NCI-H1417 treated with DMSO at 0.1 percent for 48 hours (cell line): ENCODE results near the gene ZNF280A.
"Not testable (repeated sequence)": the region's sequence is repeated elsewhere in the genome, so short reads cannot be mapped to it uniquely, and the experiment has no call there.

Source experiments
- DNase-seq: peaks from one replicate; lab custom pipeline; 2025; lab: John Stamatoyannopoulos, UW

The ZNF280A gene

DNA sequence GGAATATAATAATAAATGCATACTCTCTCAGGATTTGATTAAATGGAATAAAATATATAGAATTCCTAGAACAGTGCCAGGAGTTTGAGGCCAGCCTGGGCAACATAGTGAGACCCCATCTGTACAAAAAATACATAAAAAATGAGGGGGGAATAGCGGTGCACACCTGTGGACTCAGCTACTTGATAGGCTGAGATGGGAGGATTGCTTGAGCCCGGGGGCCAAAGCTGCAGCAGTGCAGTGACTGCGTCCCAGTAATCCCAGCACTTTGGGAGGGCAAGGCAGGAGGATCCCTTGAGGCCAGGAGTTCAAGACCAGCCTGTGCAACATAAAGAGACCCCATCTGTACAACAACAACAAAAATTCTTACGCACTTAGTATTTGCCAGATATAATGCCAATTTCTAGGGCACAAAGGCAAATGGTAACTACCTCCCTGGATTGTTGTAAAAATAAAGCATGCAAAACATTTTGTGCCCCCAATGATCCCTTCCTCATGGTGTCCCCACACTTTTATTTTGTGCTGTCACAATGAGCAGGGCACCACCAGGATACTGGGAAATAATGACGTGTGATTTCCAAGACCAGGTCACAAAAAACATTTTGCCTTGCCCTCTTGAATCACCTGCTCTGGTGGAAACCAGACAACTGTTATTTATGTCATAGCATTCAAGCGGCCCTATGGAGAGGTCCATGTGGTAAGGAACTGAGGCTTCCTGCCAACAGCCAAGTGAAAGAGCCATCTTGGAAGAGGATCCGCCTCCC, 18.3 kb upstream of the ZNF280A start:
- DNase-seq: no peak

DNA sequence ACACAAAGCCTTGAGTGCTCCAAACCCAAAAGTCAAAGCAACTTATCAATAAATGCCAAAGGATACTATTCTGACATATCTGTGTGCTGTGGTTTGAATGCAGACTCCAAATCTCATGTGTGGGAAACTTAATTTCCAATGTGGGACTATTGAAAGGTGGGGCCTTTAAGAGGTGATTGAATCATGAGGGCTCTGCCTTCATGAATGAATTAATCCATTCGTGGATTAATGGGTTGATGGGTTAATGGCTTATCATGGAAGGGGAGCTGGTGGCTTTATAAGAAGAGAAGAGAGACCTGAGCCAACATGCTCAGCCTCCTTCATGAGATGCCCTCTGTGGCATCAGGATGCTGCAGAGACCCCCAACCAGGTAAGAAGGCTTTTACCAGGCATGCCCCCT, 16.8 kb upstream of the ZNF280A start:
- no peak for DNase-seq

DNA sequence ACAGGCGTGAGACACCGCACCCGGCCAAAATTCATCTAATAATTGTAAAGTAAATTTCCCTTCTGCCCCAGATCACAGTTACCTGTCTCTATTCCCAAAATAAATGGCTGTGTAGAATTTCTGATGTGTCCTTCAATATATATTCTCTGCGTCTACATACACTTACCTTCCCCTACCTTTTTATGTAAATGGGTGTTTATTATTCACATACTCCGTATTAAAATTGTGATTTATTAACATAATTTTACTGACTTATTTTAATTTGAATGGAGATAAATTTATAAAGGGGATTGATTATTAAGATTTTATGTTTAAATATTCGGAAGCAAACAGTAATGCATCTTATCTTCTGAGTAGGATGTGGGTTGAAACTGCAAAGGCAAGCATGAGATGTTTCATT, 16.4 kb upstream of the ZNF280A start:
- no peak for DNase-seq

DNA sequence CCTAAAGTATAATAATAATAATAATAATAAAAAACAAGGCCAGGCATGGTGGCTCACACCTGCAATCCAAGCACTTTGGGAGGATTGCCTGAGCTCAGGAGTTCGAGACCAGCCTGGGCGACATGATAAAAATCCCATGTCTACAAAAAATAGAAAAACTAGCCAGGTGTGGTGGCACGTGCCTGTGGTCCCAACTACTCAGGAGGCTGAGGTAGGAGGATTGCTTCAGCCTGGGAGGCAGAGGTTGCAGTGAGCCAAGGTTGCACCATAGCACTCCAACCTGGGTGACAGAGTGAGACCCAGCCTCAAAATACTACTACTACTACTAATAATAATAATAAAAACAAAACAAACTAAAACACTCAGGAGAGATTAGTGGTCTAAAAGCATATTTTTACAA, 15.6 kb upstream of the ZNF280A start:
- DNase-seq: no peak

DNA sequence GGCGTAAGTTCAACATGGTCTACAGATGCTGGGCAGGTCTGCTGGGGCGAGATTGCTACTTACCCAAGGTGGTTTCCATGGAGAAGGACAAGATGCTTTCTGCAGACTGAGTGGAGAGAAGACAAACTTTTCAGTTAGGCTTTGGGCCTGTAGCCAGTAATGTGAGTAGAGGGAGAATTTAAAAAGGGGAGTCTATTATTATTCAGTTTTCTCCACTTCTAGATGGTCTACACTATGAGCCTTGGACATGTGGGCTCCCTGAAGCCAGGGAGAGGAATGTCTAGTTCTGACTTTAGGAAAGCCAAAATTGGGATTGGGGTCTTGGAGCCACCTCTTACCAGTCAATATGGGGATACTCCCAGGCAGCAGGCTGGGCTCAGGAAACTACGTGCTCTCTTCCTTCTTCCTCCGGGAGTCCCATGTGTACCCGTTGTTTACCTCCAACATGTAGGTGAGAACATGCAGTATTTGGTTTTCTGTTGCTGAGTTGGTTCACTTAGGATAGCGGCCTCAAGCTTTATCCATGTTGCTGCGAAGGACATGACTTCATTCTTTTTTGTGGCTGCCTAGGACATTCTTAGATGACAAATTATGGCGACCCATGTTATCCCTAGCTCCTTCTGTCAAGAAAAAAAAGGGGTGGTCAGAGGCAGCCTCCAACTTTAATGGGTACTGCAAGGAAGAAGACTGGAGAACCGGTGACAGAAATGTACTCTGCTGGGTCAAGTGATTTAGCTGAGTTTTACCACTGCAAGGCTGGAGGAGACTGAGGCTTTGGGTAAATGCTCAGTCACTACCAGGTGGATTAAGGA, 14.7 kb upstream of the ZNF280A start:
- DNase-seq: no peak

DNA sequence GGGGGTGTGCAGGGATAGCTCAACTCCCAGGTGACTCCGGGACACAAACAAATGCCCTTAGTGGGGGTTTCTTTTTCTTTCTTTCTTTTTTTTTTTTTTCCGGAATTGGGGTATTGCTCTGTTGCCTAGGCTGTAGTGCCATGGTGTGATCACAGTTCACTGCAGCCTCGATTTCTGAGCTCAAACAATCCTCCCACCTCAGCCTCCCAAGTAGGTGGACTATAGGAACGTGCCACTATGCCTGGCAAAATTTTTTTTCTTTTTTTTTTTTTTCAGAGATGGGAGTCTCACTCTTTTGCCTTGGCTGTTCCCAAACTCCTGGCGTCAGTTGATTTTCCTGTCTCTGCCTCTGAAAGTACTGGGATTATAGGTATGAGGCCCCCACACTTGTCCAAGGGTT, 13.8 kb upstream of the ZNF280A start:
- DNase-seq: no peak

DNA sequence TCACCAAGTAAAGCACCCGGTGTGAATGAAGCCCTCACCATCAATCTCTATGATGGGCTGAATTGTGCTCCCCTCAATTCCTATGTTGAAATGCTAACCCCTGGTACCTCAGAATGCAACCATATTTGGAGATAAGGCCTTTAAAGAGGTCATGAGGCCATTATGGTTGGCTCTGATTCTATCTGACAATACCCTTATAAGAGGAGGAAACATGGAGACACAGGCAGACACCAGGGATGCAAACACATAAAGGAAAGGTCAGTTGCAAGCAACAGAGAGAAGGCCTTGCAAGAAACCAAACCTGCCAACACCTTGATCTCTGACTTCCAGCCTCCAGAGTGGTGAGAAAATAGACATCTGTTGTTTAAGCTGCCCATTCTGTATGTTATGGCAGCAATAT, 13.3 kb upstream of the ZNF280A start:
- no peak for DNase-seq

DNA sequence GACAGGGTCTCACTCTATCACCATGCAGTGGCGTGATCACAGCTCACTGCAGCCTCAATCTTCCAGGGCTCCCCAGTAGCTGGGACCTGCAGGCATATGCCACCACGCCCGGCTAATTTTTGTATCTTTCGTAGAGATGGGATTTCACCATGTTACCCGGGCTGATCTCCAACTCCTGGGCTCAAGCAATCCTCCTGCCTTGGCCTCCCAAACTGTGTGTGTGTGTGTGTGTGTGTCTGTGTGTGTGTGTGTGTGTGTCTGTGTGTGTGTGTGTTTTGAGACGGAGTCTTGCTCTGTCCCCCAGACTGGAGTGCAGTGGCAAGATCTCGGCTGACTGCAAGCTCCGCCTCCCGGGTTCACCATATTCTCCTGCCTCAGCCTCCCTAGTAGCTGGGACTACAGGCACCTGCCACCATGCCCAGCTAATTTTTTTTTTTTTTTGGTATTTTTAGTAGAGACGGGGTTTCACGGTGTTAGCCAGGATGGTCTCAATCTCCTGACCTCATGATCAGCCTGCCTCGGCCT, 12.5 kb upstream of the ZNF280A start:
- DNase-seq: not testable (repeated sequence)

DNA sequence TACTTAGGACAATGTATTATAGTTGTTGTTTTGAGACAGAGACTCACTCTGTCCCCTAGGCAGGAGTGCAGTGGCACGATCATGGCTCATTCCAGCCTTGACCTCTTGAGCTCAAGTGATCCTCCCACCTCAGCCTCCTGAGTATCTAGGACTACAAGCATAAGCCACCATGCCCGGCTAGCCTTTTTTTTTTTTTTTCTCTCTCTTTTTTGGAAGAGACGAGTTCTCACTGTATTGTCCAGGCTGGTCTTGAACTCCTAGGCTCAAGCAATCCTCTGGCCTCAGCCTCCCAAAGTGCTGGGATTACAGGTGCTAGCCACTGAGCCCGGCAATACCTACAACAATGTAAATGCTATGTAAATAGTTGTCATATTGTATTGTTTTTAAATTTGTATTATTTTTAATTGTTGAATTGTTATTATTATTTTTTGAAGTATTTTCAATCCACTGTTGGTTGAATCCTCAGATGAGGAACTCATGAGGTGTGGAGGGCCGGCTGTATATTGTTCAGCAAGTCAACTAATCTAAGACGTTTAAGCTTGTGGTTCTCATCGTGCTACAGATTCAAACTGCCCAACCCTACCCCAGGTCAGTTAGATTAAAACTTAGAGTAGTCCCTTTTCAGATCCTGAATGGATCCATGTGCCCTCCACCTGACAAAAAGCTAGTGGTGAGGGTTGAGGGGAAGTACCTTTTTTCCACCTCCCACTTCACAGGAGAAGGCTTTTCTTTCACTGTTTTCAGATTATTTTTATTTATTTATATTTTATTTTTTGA, 11.9 kb upstream of the ZNF280A start:
- no peak for DNase-seq

DNA sequence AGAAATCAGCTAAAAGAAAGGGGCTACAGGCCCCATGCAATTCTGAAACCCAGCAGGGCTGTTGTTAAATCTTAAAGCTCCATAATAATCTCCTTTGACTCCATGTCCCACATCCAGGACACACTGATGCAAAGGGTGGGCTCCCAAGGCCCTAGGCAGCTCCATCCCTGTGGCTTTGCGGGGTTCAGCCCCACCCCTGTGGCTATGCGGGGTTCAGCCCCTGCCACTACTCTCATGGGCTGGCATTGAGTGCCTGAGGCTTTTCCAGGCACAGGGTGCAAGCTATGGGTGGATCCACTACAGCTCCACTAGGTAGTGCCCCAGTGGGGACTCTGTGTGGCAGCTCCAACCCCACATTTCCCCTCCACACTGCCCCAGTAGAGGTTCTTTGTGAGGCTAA, 8.7 kb upstream of the ZNF280A start:
- DNase-seq: no peak

DNA sequence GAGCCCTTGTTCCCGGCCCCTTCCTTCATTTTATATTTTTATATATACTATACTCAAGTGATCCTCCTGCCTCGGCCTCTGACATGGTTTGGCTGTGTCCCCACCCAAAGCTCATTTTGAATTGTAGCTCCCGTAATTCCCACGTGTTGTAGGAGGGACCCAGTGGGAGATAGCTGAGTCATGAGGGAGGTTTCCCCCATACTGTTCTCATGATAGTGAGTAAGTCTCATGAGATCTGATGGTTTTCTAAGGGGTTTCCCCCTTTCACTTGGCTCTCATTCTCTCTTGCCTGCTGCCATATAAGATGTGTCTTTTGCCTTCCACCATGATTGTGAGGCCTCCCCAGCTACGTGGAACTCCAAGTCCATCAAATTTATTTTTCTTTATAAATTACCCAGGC, 7.2 kb upstream of the ZNF280A start:
- no peak for DNase-seq

DNA sequence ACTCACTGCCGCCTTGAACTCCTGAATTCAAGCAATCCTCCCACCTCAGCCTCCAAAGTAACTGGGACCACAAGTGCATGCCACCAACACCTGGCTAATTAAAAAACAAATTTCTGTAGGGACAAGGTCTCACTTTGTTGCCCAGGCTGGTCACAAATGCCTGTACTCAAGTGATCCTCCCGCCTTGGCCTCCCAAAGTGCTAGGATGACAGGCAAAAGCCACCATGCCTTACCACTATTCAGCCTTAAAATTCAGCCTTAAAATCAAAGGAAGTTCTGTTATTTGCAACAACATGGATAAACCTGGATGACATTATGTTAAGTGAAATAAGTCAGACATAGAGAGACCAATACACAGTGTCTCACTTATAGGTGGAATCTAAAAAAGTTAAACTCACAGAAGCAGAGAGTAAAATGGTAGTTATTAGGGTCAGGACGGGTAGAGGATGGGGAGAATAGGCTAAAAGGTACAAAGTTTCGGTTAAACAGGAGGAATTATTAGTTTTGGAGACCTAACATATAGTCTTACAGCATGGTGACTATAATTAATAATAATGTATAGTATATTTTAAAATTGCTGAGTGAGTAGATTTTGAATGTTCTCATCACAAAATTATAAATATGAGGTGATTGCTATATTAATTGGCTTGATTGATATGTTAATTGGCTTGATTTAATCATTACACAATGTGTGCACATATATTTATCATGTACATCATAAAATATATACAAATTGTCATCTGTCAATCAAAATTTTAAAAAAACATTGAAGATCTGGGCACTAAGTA, 6.2 kb upstream of the ZNF280A start:
- no peak for DNase-seq

DNA sequence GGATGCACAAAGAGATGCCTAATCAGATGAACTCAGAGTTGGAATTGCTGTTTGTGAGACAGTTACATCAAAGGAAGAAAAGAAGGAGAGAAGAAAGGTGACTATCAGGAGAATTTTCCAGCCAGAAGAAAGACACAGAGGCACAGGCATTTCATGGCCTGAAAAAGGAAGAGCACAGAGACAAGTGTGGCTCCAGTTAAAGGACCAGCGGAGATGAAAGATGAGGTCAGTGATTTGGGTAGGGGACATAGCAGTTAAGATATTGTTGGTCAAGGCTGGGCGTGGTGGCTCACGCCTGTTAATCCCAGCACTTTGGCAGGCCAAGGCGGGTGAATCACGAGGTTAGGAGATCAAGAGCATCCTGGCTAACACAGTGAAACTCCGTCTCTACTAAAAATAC, 3.4 kb upstream of the ZNF280A start:
- DNase-seq: no peak

DNA sequence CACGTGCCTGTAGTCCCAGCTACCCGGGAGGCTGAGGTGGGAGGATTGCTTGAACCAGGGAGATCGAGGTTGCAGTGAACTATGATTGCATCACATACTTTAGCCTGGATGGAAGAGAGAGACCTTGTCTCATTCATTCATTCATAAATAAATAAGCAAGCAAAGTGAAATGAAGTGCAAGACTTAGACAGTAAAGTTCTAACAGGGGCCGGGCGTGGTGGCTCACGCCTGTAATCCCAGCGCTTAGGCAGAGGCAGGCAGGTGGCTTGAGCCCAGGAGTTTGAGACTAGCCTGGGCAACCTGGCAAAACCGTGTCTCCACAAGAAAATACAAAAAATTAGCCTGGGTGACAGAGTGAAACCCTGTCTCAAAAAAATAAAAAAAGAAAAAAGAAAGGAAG, 1.6 kb upstream of the ZNF280A start:
- no peak for DNase-seq

DNA sequence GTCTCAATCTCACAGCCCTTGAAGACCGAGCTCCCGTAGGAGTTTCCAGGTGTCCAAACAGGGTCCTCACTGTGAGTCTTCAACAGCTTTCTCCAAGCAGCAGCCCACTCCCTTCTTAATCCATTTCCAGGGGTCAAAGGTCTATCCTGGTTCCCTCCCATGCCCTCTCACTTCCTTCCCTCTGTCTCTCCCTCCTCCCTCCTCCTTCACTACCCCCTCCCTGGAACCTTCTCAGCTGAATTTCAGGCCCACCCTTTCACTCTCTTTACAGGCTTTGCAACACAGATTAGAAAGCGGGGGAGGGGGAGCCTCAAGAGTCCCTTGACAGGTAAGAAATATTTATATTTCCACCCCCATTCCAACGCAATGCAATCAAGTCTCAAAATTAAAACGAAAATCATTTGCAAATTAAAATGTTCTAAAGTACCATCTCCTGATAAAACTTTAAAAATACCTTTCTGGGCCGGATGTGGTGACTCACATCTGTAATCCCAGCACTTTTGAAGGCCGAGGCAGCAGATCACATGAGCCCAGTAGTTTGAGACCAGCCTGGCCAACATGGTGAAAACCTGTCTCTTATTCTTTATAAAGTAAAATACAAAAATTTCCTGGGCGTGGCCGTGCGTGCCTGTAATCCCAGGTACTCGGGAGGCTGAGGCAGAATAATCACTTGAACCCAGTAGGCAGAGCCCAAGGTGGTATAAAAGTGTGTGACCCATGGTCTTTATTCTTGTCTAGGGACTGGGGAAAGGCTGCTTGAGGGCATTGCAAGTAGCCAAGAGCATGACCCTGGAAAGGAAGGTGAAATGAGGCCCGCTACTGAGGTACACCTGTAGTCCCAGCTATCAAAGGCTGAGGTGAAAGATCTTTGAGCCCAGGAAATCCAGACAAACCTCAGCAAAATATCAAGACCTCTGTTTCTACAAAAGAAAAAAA, 865 bp upstream of the ZNF280A start:
- no peak for DNase-seq

DNA sequence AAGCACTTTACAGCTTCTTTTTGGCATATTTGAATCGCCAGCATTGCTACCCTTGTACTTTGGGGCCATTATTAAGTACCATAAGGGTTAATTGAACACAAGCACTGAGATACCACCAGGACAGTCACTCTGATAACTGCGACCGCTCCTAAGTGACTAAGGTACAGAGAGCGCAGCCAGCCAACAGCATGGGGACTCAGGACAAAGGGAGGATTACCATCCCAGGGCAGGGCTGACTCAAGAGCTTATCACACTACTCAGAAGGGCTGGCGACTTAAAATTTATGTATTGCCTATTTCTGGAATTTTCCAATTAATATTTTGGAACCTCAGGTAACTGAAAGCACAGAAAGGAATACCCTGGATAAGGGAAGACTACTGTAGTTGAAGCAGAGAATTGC, 479 bp downstream of the ZNF280A start:
- no peak for DNase-seq

DNA sequence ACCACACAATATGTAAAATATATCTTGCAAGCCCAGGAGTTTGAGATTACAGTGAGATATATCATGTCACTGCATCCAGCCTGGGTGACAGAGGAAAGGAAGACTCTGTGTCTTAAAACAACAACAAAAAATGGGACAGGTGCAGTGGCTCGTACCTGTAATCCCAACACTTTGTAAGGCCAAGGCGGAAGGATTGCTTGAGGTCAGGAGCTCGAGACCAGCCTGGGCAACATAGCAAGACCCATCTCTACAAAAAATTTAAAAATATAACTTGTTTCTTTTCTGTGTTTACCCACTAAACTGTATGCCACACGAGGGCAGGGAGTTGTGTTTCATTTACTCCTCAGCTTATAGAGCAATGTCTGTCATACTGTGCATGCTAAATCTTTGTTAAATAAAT, 3.1 kb downstream of the ZNF280A start:
- DNase-seq: no peak

DNA sequence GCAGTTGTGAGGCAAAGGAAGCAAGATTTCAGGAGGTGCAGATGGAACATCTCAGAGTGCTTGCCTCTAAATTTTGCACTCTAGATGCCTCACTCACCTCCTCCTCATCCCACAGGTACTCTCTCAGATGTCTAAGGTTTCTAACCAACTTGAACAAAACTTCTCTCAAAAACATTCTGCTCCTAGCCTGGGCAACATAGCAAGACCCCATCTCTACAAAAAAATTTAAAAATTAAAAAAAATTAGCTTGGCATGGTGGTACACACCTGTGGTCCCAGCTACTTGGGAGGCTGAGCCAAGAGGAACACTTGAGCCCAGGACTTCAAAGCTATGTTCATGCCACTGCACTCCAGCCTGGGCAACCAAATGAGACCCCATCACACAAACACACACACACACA, 4.2 kb downstream of the ZNF280A start:
- DNase-seq: no peak

DNA sequence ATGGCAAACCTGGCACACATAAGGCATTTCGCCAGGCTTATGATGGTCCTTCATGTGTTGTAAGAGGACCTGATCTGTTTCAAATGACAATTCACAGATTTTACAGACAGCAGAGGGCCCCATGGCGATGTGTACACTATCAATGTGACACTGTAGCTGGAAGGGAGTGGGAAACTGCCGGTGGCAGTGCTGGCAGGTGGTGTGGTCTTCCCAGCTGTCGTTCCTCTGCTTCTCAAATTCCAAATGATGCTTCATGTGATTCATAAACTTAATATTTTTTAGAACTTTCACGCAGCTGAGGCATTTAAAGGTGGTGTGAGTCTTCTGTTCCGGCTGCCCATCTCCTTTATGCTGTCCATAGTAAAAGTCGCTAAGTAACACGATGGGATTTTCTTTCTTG, 5.6 kb downstream of the ZNF280A start:
- DNase-seq: not testable (repeated sequence)

DNA sequence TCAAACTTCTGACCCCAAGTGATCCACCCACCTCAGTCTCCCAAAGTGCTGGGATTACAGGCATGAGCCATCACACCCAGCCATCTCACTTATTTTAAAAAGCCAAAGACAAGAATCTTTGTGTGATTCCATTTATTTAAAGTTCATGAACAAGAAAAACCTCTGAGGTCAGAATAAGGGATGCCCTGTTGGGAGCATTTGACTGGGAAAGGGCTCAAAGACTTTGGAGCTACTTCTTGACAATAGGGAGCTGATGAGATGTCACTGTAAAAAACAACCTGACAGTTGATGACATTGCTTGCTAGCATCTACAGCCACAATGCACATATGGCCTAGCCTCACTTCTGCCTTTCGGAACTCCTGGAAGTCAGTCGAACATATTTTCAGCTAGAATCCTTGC, 6.5 kb downstream of the ZNF280A start:
- DNase-seq: no peak

DNA sequence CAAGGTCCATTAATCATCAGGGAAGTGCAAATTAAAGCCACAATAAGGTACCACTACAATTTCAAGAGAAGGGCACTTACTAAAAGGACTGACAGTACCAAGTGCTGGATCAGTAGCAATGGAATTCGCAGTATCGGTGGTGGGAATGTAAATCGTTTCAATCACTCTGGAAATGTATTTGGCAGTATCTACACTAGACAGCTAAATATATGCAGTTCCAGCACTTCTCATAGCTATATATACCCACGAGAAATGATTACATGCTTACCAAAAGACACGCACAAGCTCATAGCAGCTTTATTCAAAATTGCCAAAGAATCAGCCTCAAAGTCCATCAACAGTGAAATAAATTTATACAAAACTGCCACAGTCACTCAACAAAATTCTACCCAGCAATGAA, 7.1 kb downstream of the ZNF280A start:
- no peak for DNase-seq
